Nephron progenitor cell (in vitro differentiated cells): ENCODE results near the gene TTC23.

ENCODE experiments used
- DNase-seq: peaks from one replicate; pipeline ENCODE4 v3.0.0; 2021
- H3K27ac Mint-ChIP-seq: 2 replicates; pipeline ENCODE4 v1.8.0; 2021; ENCODE audit warnings: mild to moderate bottlenecking, moderate library complexity, mixed read lengths
- H3K27me3 Mint-ChIP-seq: 2 replicates; pipeline ENCODE4 v1.8.0; 2021; ENCODE audit warnings: mild to moderate bottlenecking, low read depth, mixed read lengths; ENCODE audit not compliant: poor library complexity
- H3K36me3 Mint-ChIP-seq: 2 replicates; pipeline ENCODE4 v1.8.0; 2021; ENCODE audit warnings: low read depth, mixed read lengths
- H3K4me1 Mint-ChIP-seq: 2 replicates; pipeline ENCODE4 v1.8.0; 2021; ENCODE audit warnings: mixed read lengths
- H3K4me3 Mint-ChIP-seq: 2 replicates; pipeline ENCODE4 v1.8.0; 2021; ENCODE audit warnings: mild to moderate bottlenecking, moderate library complexity, mixed read lengths
- H3K9me3 Mint-ChIP-seq: 2 replicates; pipeline ENCODE4 v1.8.0; 2021; ENCODE audit warnings: mild to moderate bottlenecking, moderate library complexity, mixed read lengths
- TF ChIP-seq, protein P1 (sequence below): fragments of 200-600 bp; sonication (generic); IDR thresholded peaks from 2 replicates; pipeline ENCODE4 v1.5.0; 2021; ENCODE audit warnings: antibody characterized with exemption

TTC23 gene

DNA sequence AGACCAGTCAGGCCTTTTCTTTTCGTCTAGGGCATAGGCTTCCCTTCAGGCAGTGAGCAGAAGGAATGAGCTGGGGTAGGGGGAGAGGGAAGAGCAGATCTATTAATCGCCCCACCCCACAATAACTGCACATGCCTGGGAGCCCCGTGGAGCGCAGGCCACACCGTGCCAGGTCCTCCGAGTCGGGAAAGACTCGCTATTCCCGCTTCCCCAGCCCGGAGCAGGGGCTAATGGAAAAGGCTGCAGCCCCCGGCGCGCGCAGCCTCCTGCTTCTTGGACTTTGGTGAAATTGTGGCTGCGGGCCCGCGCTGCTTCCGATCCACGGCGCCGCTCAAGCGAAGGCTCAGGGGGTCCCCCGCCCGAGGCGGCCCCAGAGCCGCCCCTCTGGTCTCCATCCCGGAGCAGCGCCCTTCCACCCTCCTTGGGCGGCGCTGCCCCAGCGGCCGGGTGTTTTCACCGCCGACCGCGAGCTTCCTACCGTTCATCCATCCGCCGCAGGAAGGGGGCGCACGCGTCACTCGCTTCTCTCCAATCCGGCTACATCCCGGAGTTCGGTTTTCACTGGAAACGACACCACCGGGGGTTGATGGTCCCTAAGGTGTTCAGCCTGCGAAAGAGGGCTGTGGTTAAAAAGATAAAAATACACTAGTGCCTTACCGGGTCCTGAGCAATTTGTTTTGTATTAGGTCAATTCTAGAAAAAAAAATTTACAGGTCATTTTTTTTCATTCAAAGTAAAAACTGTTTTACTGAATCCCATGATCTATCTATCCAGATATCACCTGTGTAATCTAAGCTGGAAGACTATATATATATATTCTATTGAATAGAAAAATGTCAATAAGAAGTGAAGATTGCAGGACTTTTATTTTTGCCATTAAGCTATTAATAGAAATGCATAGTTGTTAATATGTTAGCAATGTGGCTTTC is 148.9 kb downstream of the TTC23 start:
- Mint-ChIP-seq H3K36me3 (no peaks in the 10 kb centered on the region), H3K9me3 (no peaks in the 10 kb centered on the region), H3K27me3 (peaks cover 40% of the 10 kb centered on the region), H3K4me3 (peak overlapping the region; percentile 56), H3K27ac (no peak overlapping the region), H3K4me1 (peaks cover 40% of the 10 kb centered on the region)
- TF ChIP-seq, protein P1, sequence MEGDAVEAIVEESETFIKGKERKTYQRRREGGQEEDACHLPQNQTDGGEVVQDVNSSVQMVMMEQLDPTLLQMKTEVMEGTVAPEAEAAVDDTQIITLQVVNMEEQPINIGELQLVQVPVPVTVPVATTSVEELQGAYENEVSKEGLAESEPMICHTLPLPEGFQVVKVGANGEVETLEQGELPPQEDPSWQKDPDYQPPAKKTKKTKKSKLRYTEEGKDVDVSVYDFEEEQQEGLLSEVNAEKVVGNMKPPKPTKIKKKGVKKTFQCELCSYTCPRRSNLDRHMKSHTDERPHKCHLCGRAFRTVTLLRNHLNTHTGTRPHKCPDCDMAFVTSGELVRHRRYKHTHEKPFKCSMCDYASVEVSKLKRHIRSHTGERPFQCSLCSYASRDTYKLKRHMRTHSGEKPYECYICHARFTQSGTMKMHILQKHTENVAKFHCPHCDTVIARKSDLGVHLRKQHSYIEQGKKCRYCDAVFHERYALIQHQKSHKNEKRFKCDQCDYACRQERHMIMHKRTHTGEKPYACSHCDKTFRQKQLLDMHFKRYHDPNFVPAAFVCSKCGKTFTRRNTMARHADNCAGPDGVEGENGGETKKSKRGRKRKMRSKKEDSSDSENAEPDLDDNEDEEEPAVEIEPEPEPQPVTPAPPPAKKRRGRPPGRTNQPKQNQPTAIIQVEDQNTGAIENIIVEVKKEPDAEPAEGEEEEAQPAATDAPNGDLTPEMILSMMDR, result peak; percentile 68
- peak; percentile 90 for DNase-seq

DNA sequence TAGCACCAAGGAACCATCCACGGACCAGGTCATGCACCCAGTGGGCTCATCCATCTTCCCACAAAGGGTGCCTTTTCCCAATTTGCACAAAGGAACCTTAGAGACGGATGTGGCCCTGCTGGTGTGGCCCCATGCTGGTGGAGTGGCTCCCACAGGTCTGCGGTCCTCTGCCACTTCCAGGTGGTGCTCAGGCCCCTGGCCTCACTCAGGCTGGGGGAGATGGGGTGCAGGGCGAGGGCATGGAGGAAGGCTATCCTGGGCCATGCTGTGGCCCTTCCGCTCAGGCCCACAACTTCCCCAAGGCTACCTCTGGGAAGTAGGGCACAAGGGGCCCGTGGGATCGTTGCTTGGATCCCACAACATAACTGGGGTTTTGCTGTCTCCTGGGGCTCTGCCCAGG is 149.7 kb downstream of the TTC23 start:
- H3K27ac Mint-ChIP-seq, result no peak overlapping the region
- peaks cover 44% of the 10 kb centered on the region for H3K4me1 Mint-ChIP-seq
- H3K9me3 Mint-ChIP-seq, result no peaks in the 10 kb centered on the region
- DNase-seq, result no peak
- no peaks in the 10 kb centered on the region for H3K36me3 Mint-ChIP-seq
- TF ChIP-seq, protein P1, result no peak
- H3K4me3 Mint-ChIP-seq, result peak overlapping the region; percentile 56
- peaks cover 35% of the 10 kb centered on the region for H3K27me3 Mint-ChIP-seq

DNA sequence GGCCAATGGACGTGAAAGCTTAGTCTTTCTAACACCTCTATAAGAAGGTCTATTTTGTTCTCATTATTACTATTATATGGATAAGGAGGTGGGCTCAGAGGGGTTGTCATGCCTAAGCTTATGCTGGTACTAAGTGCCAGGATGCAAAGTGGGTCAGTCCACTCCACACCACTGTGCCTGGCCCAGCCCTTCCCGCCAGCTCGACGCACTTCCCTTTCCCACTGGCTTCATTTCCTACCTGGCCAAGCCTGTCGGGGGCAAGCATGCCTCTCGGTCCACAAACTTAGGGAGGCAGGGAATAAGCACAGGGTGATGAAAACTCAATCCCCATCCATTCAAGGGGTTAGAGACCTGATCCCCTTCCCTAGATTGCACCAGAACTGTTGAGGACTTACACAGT is 150.4 kb downstream of the TTC23 start:
- H3K9me3 Mint-ChIP-seq, result no peaks in the 10 kb centered on the region
- H3K4me1 Mint-ChIP-seq, result peaks cover 44% of the 10 kb centered on the region
- no peak overlapping the region for H3K4me3 Mint-ChIP-seq
- H3K36me3 Mint-ChIP-seq, result no peaks in the 10 kb centered on the region
- H3K27ac Mint-ChIP-seq, result no peak overlapping the region
- TF ChIP-seq, protein P1, result no peak
- DNase-seq, result no peak
- H3K27me3 Mint-ChIP-seq, result peaks cover 32% of the 10 kb centered on the region

DNA sequence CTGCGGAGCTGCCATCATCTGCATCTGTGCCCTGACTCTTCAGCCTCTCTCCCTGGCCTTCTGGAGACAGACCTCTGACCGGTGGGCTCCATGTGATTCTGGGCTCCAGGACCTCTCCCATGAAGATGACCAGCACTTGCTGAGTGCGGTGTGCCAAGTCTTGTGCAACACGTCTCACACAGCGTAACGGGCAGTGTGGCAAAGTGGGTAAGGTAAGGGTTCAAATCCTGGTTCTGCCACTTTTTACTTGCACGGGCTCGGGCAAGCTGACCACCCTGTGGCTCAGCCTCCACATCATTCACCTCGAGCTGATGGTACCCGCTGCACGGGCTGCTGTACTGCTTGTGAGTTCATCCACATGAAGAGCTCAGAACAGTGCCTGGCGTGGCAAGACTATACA is 151.0 kb downstream of the TTC23 start:
- no peak overlapping the region for H3K27ac Mint-ChIP-seq
- TF ChIP-seq, protein P1, result no peak
- H3K27me3 Mint-ChIP-seq, result peaks cover 29% of the 10 kb centered on the region
- H3K4me3 Mint-ChIP-seq, result no peak overlapping the region
- no peaks in the 10 kb centered on the region for H3K36me3 Mint-ChIP-seq
- no peaks in the 10 kb centered on the region for H3K9me3 Mint-ChIP-seq
- DNase-seq, result no peak
- H3K4me1 Mint-ChIP-seq, result peaks cover 39% of the 10 kb centered on the region

DNA sequence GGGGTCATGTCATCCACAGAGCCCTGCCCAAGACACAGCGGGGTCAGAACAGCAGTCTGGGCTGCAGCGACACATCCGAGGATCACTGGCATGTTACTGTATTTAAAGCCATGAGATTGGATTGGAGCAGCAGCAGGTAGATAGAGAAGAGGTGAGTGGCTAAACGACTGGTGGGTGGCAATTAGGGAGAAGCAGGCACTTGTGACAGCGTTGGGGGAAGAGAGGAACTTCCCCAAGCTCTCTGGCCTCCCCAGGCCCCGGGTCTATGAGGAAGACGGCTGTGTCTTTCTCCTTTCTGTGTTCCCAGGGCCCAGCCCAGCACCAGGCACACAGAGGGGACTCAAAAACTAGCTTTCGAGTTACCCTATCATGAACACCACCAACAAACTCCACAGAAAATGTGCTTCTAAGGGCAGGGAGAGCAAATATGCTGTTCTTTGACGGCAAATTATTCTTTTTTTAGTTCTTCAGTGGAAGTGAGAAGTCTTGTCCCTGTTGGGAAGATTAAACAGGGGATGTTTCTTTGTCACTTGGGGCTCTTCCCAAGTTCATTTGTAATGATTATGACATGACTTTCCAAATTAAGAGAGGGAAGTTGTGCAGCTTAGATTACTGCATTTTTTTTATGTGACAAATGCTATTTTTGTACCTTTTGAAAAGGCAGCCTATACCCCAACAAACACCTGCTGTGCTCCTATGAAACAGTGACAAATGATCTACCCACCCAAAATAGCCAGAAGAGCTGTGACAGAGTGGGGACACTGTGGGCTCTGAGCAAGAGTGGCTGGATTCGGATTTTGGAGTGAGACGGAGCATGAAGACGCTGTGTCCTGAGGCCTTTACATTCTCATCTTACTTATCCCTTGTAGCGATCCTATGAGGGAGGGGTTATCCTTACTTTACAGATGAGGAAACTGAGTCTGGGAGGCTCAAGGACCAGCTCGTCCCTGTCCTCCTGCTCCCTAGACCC is 151.7 kb downstream of the TTC23 start:
- H3K27ac Mint-ChIP-seq, result no peak overlapping the region
- no peak for DNase-seq
- no peaks in the 10 kb centered on the region for H3K36me3 Mint-ChIP-seq
- peaks cover 32% of the 10 kb centered on the region for H3K4me1 Mint-ChIP-seq
- H3K9me3 Mint-ChIP-seq, result no peaks in the 10 kb centered on the region
- no peak overlapping the region for H3K4me3 Mint-ChIP-seq
- TF ChIP-seq, protein P1, result no peak
- H3K27me3 Mint-ChIP-seq, result peaks cover 29% of the 10 kb centered on the region
